NCI-H774 (cell line): ENCODE data around the gene TMEM203.
"Not testable (repeated sequence)": the region's sequence is repeated elsewhere in the genome, so short reads cannot be mapped to it uniquely, and the experiment has no call there.

Experiments used
- DNase-seq: peaks from one replicate; lab custom pipeline; 2025; lab: John Stamatoyannopoulos, UW

TMEM203 gene, protein sequence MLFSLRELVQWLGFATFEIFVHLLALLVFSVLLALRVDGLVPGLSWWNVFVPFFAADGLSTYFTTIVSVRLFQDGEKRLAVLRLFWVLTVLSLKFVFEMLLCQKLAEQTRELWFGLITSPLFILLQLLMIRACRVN

DNA sequence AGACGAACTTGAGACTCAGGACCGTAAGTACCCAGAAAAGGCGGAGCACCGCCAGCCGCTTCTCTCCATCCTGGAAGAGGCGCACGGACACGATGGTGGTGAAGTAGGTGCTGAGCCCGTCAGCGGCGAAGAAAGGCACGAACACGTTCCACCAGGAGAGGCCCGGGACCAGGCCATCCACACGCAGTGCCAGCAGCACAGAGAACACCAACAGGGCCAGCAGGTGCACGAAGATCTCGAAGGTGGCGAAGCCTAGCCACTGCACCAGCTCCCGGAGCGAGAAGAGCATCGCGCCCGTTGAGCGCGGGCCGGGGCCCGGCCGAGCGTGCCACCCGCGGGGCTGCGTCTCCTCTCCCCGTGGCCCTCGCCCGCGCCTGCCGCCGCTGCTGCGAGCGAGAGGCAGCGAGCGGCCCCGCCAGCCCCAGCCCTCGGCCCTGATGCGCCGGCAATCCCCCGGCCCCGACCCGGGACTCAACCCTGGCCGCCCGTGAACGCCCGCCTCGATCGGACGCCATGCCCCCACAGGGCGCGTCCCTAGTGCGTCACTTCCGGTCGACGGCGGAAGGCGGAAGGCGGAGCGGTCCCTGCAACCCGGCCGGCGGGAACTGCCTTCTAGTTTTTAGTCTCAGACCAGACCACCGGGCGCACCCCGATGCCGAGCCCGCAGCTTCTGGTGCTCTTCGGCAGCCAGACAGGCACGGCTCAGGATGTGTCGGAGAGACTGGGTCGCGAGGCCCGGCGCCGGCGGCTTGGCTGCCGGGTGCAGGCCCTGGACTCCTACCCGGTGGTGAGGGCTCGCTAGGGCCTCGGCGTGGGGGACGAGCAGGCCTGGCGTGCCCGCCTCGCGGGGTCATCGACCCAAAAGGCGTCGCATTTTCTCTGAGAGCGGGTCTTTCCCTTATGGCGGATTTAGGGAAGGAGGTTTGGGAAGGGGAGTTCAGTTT lies at the start of gene TMEM203, which contains the start of gene NDOR1:
TSS of gene TMEM203 (minus strand) at position 523 of the 944 bp plus-strand sequence. CDS start at position 289, 234 bp downstream.
TSS of gene NDOR1 (plus strand) at position 575 of the 944 bp plus-strand sequence. CDS start at position 653, 78 bp downstream.
- DNase-seq, result peak; percentile 92

DNA sequence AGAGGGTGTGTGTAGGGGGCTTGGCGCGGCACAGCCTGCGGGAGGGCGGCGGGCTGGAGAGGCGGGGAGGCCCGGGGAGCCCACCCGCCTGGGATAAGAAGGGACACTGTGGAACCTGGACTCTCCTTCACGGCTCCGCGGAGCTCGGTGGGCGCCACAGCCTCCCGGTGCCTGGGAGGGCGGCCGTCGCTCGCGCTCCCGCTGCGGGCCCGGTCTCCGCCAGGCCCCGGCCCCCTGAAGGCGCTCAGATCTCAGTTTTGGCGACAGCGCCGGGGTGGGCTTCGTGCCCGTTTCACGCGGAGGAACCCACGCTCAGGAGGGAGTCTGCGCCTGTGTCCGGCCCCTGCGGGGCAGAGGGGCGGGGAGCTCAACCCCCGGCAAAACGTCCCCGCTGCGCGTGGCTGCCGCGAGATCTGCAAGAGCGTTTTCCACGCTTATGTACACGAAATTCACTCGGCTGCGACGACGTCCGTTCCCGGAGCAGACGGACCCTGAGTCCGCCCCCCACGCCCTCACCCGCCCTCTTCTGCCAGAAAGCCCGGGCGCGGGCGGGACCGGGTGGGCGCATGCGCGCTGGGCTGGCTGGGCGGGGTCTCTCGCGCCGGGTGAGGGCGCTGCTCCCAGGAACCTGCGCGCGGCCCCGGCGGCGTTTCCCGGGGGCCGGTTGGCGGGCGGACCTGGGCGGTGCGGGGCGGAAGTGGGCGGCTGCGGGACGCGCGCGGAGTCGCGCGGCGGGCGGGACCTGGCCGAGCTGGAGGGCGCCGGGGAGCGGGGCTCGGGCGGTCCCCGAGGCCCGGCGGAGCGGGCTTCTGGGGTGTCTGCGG lies 49.4 kb upstream of the TMEM203 start, which contains the start of gene NELFB:
TSS of gene NELFB (plus strand) at position 704 of the 824 bp plus-strand sequence.
- peak; percentile 93 for DNase-seq

DNA sequence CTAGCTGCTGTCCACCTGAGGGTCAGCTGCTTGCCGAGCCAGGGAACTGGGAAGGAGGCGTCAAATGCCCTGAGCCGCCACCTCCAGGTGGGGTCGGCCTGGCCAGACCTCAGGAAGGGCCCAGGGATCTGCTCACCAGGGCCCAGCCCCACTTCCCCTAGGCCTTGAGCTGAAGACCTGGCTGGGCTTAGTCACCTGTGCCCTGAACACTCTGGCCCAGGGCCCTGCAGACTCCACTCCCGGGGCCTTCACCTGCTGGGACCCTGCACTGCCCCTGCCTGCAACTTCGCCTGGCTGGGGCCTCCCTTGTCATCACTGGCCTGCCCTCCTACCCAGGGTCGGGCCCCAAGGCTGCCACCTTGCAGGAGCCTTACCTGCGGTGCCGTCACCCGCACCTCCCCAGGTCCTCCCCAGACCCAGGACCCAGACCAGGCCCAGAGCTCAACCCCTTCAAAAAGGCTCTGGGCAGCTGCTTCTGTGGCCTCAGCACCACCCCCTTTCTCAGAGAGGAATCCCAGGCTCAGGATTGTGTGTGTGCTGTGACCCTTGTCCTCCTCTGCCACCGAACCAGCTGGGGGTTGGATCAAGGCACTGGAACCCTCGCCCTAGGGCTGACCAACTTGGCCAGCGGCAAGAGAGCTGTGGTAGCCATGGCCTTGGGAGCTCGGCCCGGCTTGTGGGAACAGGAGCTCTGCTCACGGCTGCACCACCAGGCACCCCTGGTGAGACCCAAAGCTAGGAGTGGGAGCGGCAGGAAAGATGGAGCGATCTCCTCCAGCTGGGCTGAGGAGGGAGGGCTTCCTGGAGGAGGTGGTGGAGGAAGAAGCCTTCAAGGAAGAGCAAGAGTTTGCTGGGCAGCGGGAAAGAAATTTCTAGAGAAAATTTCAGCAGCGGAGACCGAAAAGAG lies 48.5 kb upstream of the TMEM203 start:
- DNase-seq, result no peak

DNA sequence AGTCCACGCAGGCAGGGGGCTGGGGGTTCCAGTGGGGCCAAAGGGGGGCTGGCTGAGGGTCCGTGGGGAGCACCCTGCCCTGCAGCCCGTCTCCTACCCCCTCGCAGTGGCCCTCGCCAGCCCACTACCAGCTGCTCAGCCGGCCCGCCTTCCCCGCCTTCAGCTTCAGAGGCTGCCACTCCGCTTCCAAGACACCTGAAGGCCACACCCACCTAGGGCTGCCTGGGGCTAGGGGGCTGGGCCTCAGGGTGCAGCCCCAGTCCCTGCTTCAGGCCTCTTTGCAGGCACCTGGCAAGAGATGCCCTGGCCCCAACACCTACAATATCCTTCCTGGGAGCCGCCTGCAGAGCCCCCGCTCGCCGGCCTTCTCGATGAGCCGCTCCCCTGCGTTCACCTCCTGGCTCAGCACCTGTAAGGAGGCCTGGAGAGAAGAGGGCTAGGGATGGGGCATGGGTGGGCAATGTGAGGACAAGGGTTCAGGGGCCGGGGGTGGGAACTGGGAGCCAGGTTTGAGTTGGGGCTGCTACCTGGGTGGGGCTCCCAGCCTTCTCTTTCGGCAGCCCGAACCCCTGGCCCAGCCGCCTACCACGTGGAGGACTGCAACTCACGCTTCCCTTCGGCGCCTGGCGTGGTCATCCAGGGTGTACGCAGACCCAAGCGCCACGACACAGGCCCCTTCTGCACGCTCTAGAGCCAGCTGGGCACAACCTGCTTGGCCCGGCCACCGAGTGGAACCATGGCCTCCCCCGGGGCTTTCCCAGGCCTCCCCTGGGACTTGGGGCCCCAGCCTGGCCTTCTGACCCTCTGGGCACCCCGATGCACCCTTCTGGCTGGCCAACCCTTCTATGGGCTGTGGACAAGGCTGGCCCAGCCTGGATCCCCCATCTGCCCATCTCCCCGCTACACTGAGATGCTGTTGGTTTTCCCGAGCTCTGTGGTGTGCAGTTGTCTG lies 47.4 kb upstream of the TMEM203 start:
- DNase-seq, result no peak

DNA sequence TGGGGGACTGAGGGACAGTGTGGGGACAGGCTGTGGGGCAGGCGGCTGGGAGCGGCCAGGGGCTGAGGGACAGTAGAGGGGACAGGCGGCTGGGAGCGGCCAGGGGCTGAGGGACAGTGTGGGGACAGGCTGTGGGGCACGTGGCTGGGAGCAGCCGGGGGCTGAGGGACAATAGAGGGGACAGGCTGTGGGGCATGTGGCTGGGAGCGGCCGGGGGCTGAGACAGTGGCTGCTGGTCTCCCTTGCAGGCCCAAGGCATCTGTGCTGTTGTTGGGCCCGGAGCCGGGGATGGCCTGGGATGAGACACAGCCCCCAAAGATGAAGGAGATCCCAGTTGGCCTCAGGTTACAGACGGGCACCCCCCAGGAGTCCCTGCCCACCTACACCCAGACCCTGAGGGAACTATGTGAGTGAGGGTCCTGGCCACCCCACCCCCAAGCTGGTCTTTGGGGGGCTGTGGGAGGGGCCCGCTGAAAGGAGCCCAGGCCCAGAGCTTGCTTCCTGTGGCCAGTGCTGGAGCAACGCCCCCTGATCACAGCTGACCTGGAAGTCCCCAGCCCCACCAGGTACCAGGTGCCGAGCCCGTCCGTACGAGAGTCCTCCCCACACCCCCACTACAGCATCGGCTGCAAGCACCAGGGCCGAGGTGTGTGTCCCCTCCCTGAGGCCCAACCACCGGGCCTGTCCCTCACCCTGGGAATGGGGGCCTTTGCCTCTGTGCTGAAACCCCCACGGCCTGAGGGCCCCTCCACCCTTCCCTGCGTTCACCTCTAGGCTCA lies 46.2 kb upstream of the TMEM203 start:
- no peak for DNase-seq

DNA sequence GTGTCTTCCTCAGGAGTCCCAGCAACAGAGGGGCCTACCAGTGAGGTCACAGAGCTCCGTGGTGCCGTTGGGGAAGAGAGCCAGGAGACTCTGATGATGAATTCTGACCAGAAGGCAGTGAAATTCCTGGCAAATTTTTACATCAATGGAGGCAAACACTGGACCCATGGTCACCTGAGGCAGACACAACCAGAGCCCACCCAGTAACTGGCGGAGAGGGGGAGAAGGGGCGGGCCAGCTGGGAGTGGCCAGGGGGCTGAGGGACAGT lies 45.7 kb upstream of the TMEM203 start, which contains the start of gene STPG3:
TSS of gene STPG3 (plus strand) at position 93 of the 268 bp plus-strand sequence. CDS start at position 94, 1 bp downstream.
- DNase-seq, result no peak

DNA sequence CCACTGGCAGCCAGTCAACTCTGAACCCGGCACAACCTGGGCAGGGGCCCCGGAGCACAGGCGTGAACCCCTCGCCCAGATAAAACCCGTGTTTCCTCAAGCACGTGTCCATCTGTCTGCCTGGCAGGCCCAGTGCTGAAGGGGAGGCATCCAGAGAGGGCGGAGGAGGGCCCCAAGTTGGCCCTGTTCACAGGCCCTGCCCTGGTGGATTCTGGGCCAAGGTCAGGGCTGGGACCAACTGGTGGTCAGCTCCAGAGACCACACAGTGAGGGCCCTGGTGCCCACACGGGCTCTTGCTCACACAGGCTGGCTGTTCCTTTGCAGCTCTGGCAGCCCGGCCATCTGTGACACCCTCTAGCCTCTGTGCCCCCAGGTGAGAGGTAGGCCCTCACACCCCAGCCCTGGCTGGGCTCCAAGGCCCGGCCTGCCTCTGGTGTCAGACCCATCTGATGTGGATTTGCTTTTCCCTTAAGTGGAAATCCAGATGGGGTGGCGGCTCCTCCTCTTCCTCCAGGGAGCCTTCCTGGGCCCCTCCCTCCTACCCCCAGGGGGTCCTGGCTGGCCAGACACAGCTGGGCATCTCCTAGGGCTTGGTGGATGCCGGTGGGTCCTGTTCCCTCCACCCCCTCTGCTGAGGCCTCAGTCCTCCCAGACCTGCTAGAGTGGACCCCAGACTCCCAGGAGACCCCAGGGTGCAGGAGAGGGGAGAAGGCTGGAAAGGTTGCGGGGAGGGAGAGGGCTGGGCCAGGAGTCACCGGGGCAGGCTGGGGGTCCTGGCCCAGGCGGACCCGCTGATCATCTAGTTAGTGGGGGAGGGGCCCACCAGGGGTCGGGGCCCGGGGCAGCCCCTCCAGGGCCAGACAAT lies 45.1 kb upstream of the TMEM203 start:
- DNase-seq, result no peak

DNA sequence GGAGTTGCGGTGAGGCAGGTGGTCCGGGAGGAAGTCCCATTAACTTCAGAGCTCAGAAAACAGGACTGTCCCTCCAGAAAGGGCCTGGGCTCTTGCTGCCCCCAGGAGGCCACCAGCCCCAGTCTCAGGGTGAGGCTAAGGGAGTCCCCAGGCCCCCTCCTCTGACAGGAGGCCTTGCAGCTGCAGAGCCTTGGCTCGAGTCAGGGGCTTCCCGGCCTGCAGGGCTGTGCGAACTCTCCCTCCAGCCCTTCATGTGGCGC lies 42.4 kb upstream of the TMEM203 start:
- no peak for DNase-seq

DNA sequence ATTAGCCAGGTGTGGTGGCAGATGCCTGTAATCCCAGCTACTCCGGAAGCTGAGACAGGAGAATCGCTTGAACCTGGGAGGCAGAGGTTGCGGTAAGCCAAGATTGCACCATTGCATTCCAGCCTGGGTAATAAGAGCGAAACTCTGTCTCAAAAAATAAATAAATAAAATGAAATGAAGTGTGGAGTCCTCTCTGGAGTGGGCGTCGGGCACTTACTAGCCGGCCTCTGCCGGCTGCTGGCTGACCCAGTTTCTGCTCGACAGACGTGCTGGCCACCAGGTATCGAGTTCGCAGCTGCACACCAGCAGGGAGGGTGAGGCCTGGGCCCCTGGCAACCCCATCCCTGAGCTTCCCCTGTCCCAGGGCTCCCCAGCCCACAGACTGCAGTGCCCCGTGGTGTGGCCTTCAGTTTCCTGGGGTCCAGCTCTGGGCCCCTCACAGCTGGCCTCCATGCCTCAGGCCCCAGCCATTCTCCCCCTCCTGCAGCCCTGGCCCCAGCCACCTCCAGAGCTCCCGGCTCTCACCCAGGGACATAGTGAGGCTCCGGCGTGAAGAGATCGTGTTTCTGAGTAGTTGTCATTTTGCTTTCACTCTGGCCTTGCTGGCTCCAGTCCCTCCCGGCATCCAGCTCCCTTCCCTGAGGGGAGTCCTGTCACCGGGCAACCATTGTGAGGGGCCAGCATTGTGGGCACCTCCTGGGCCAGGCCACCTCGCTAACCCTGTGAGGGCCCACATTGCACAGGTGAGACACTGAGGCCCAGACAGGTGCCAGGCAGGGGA lies 41.9 kb upstream of the TMEM203 start:
- peak; percentile 17 for DNase-seq

DNA sequence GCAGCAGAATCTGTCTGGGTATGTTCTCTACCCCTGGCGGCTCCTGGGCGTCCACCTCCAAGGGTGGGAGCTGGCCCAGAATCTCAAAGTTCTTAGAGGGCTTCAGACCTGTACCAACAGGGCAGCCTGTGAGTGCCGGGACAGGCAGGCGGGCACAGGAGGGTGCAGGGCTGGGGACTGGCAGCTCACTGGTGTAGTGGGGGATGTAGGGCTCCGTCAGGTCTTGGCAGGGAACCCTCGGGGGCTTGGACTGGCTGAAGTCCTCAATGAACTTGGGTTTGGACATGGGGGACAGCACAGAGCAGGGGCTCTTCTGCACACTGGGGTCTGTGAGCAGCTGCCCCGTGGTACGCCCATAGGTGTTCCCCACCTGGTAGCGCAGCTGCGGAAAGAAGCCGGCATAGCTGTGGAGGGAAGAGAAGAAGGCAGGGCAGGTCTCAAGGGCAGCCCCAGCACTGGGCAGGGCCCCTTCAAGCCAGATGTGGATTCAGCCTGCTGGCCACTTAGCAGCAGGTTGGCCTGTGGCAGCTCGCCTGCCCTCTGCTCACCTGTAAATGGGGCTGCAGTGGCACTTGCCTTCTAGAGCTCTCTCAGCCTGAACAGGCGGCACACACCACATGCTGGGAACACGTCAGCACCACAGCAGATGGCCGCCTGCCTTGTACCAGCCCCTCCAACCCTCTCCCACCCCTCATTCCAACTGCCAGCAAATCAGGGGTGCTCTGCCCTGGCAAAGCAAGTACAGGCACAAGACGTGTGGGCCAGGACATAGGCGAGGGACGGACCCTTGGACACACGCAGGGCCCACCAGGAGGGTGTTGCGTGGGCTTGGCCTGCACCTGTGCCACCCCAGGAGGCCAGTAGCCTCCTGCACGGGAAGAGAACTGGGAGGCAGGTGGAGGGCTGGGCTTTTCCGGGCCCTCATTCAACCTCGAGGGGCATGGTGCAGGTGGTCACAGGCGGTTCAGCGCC lies 40.3 kb upstream of the TMEM203 start:
- DNase-seq, result no peak

DNA sequence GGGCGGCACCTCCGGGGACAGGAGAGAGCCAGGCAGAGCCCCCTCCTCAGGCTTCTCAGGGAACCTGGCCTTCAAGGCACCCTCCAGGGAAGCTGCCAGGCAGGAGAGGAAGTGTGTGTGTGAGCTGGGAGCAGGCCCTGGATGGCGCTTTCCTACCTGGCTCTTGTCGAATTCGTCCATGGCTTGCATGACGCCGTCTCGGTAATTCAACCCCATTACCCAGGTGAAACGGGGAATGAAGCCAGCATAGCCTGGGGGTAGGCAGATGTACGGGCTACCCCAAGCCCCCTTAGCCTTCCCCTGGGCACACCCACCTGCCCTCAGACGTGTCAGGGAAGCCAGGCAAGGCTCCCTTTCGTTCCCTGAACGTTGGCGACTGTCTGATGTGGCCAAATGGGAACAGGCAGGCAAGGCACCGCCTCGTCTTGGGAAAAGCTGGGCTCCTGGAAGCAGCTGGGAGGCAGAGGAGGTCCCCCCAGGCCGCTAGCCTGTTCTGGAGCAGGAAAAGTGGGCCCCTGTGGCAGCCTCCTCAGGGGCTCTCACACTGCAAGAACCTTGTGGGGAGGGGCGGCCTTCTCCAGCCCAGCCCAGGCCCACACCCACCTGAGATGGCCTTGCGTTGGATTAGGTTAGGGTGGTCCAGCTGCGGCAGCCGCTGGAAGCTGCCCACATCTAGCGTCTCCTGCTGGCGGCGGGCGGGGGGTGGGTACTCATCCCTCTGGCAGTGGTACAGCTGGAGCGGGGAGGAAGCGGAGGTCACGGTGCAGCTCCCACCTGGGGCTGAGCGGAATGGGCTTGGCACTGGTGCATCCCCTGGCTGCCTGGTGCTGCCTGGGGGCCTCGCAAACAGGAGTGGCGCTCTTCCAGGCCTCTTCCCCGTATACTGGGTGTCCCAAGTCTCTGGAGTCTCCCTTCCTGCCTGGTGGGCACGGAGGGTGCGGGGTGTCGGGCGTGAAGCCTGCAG lies 39.3 kb upstream of the TMEM203 start:
- DNase-seq, result no peak

DNA sequence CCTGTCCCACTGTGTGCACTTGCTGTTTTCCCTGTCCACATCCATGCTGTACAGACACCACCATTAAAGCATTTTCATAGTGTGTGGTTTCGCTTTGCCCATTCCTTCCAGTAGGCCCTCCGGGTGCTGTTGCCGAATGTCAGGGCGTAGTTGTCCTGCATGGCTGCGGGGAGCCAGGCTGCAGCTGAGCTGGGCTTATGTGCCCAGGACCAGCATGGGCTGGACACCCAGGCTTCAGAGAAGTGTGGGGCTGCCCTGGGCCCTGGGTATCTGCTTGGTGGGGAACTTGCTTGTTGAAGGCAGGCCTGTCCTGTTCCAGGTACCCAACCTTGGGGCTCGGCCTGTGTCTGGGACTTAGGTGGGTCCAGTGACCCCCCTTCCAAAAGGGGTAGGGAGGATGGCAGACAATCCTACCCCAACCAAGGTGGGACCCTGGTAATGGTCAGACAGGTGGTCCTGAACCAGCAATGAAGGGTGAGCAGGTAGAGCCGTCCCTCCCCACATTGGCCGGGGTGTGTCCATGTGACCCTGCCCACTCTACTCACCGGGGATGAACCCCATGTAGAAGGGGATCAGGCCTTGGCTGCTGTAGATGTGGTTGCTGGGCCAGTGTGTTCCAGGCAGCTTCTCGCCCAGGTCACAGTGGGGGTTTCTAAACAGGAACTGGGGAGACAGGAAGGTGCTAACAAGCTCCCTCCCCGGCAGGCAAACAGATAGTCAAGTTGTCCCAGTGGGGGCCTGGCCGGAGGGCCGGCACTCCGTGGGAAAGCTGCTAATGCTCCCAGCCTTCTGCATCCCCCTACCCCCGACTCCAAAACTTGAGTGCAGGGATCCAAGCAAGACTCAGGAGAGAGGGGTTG lies 38.4 kb upstream of the TMEM203 start:
- DNase-seq, result no peak

DNA sequence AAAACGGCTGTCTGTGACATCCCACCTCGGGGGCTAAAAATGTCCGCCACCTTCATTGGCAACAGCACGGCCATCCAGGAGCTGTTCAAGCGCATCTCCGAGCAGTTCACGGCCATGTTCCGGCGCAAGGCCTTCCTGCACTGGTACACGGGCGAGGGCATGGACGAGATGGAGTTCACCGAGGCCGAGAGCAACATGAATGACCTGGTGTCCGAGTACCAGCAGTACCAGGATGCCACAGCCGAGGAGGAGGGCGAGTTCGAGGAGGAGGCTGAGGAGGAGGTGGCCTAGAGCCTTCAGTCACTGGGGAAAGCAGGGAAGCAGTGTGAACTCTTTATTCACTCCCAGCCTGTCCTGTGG lies 37.8 kb upstream of the TMEM203 start:
- not testable (repeated sequence) for DNase-seq
